ENCODE measurements around the gene UROD.
"Not testable (repeated sequence)": the region's sequence is repeated elsewhere in the genome, so short reads cannot be mapped to it uniquely, and the experiment has no call there.

The UROD gene

GRCh38 chr1:45011837-45012638 is at the start of gene UROD:
Gene UROD, plus strand, starts transcription at chr1:45012254. Its CDS starts 12 bp downstream, at chr1:45012266.
- peak; percentile 80 for DNase-seq (ENCODE audit: low read depth)

GRCh38 chr1:44962729-44963128 is 49.3 kb upstream of the UROD start:
- no peak for DNase-seq (ENCODE audit: low read depth)

- DNase-seq (ENCODE audit: low read depth): no peak
Measured at GRCh38 chr1:44964396-44964795, 47.7 kb upstream of the UROD start.

- no peak for DNase-seq (ENCODE audit: low read depth)
Measured at GRCh38 chr1:44970317-44970716, 41.7 kb upstream of the UROD start.

GRCh38 chr1:44973645-44974044 is 38.4 kb upstream of the UROD start:
- DNase-seq (ENCODE audit: low read depth): no peak

GRCh38 chr1:44976252-44976651 is 35.8 kb upstream of the UROD start:
- DNase-seq (ENCODE audit: low read depth): no peak

- not testable (repeated sequence) for DNase-seq (ENCODE audit: low read depth)
Measured at GRCh38 chr1:44977372-44977771, 34.7 kb upstream of the UROD start.

GRCh38 chr1:44985747-44986359 is 26.2 kb upstream of the UROD start:
- DNase-seq (ENCODE audit: low read depth): no peak

- no peak for DNase-seq (ENCODE audit: low read depth)
Measured at GRCh38 chr1:44988531-44989156, 23.4 kb upstream of the UROD start.

- DNase-seq (ENCODE audit: low read depth): no peak
Measured at GRCh38 chr1:44994309-44994898, 17.6 kb upstream of the UROD start.

- no peak for DNase-seq (ENCODE audit: low read depth)
Measured at GRCh38 chr1:44995467-44996238, 16.4 kb upstream of the UROD start.

- DNase-seq (ENCODE audit: low read depth): no peak
Measured at GRCh38 chr1:44999232-44999631, 12.8 kb upstream of the UROD start.

GRCh38 chr1:45001011-45001481 is 11.0 kb upstream of the UROD start:
- DNase-seq (ENCODE audit: low read depth): no peak

- DNase-seq (ENCODE audit: low read depth): not testable (repeated sequence)
Measured at GRCh38 chr1:45001576-45001975, 10.5 kb upstream of the UROD start.

GRCh38 chr1:45002650-45003645 is 9.1 kb upstream of the UROD start:
- DNase-seq (ENCODE audit: low read depth): no peak

GRCh38 chr1:45003741-45004140 is 8.3 kb upstream of the UROD start:
- DNase-seq (ENCODE audit: low read depth): no peak

GRCh38 chr1:45004281-45004920 is 7.7 kb upstream of the UROD start:
- no peak for DNase-seq (ENCODE audit: low read depth)

- no peak for DNase-seq (ENCODE audit: low read depth)
Measured at GRCh38 chr1:45005761-45006160, 6.3 kb upstream of the UROD start.

- no peak for DNase-seq (ENCODE audit: low read depth)
Measured at GRCh38 chr1:45007311-45007710, 4.7 kb upstream of the UROD start.

GRCh38 chr1:45008076-45008475 is 4.0 kb upstream of the UROD start:
- DNase-seq (ENCODE audit: low read depth): no peak

Measured in activated T-helper 9 cell treated with anti-CD3 and anti-CD28 coated beads, Interleukin-2, amount 50 U/mL, for 16 hours (primary cell).